GM18519 (cell line): ENCODE measurements around the gene ORM1.
"Not testable (repeated sequence)": the region's sequence is repeated elsewhere in the genome, so short reads cannot be mapped to it uniquely, and the experiment has no call there.

ENCODE experiments used
- ATAC-seq: cut with Tn5 transposase; IDR thresholded peaks from one replicate; pipeline ENCODE4 v1.9.1; 2021; ENCODE audit warnings: mild to moderate bottlenecking, moderate library complexity; ENCODE audit not compliant: unreplicated experiment, low FRiP score

The ORM1 gene

DNA sequence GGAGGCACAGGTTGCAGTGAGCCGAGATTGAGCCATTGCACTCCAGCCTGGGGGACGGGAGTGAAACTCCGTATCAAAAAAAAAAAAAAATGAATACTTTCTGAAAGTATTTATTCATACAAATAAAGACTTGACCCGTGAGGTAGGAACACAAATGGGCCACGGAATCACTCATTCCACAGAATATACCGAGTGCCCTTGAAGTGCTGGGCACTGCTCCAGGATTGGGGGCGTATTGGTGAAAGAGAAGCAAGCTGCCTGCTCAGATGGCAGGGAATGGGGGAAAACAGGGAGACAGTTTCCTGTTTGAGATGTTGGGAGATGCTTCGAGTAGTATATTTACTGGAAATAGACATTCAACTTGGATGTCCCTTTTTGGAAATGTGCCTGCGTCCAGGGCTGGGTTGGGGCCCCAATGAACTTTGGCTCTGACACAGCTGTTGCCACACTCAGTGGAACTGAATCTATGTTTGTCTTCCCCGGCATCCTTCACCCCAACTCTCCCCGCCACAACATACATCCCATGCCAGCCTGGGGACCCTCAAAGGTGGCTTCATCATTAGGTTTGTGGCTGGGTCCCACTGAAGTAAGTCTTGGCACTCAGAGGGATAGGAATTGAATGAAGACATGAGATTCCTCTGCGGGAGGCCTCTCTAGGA is 609 bp upstream of the ORM1 start:
- ATAC-seq = not testable (repeated sequence)

GRCh38 chr9:114323849-114324248 is 951 bp downstream of the ORM1 start:
- not testable (repeated sequence) for ATAC-seq

- ATAC-seq = no peak
These were observed 1.6 kb downstream of the ORM1 start for GRCh38 chr9:114324492-114324891.

DNA sequence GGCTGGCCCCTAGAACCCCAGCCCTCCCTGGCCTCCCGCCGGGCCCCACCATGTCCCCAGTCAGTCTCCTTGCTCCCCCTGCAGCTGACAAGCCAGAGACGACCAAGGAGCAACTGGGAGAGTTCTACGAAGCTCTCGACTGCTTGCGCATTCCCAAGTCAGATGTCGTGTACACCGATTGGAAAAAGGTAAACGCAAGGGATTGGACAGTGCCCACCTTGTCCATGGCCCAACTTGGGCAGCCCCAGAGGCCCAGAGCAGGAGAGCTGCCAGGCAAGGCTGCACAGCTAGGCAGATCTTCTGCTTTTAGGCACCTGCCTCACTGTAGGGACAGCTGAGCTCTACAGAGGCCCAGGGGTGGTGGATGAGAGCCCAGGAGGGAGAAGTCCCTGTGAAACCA is 2.1 kb downstream of the ORM1 start:
- not testable (repeated sequence) for ATAC-seq

GRCh38 chr9:114325684-114326254 is 2.9 kb downstream of the ORM1 start:
- not testable (repeated sequence) for ATAC-seq

DNA sequence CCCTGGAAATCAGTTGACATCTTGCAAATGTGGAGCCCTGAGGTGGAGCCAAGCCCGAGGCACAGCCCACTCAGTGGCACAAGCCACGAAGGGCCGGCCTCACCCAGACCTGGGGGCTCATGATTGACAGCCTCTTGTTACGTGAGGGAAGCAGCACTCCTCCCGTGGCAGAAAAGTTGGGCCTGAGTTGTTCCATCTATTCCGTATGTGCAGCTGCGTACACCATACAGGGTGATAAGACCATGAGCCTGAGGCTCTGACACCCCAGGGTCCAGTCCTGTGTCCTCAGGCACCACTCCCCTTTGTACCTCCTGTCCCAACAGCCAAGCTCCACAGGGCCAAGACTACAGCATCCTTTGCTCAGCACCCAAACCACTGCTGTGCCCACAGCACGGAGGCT is 4.9 kb downstream of the ORM1 start:
- ATAC-seq = no peak

DNA sequence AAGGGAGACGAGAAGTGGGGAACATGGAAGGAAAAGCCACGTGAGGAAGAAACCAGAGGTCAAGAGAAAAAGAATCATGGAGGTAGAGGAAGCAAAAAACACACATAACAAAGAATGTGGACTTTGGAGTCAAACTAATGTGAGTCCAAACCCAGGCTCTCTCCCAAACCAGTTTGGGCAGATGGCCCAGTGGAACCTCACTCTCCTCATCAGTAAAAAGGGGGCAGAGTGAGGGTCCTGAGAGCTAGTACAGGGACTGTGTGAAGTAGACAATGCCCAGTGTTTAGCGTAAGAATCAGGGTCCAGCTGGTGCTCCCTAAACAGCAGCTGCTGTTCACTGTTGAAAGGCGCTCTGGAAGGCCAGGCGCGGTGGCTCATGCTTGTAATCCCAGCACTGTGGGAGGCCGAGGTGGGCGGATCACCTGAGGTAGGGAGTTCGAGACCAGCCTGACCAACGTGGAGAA is 5.5 kb downstream of the ORM1 start:
- not testable (repeated sequence) for ATAC-seq

GRCh38 chr9:114328937-114329624 is 6.2 kb downstream of the ORM1 start:
- not testable (repeated sequence) for ATAC-seq

DNA sequence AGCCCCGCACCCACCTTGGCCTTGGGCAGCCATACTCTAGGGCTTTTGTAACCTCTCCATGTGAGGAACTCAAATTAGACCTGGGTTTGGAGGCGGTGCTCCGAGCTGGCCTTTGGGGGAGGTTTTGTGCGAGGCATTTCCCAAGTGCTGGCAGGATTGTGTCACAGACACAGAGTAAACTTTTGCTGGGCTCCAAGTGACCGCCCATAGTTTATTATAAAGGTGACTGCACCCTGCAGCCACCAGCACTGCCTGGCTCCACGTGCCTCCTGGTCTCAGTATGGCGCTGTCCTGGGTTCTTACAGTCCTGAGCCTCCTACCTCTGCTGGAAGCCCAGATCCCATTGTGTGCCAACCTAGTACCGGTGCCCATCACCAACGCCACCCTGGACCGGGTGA is 6.7 kb downstream of the ORM1 start, which contains the start of gene ORM2:
ORM2 (plus strand) TSS at position 245 of the 398 bp plus-strand sequence; CDS start at position 281, 36 bp downstream.
- ATAC-seq = not testable (repeated sequence)

DNA sequence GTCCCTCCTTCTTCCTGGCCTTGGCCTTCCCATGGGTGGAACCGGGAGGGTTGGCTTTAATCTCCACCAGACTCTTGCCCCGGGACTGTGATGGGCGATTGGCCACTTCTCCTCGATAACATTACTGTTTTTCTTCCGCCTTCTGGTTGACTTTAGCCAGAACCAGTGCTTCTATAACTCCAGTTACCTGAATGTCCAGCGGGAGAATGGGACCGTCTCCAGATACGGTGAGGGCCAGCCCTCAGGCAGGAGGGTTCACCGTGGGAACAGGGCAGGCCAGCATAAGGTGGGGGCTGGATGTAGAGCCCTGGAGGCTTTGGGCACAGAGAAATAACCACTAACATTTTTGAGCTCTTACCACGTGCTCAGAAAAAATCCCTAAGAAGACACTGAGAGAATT is 7.7 kb downstream of the ORM1 start:
- ATAC-seq = no peak

DNA sequence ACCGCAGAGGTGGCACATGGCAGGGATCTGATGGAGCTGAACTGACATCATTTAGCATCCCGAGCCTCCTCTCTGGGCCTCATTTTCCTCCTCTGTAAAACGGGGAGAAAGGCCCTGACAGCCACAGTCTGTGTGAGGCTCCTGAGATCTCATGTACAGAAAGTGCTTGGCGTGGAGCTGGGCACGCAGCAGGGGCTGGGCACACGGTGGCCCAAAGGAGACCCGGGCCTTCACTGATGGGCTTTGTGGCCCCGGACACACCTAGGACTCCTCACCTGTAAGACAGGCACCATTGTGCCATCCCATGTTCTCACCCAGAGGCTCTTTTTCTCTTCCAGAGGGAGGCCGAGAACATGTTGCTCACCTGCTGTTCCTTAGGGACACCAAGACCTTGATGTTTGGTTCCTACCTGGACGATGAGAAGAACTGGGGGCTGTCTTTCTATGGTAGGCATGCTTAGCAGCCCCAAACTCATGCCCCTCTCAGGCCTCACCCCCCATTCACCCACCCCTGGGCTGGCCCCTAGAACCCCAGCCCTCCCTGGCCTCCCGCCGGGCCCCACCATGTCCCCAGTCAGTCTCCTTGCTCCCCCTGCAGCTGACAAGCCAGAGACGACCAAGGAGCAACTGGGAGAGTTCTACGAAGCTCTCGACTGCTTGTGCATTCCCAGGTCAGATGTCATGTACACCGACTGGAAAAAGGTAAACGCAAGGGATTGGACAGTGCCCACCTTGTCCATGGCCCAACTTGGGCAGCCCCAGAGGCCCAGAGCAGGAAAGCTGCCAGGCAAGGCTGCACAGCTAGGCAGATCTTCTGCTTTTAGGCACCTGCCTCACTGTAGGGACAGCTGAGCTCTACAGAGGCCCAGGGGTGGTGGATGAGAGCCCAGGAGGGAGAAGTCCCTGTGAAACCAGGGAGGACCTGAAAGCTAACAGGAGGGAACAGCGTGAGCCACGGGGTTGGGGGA is 8.6 kb downstream of the ORM1 start:
- ATAC-seq = not testable (repeated sequence)

DNA sequence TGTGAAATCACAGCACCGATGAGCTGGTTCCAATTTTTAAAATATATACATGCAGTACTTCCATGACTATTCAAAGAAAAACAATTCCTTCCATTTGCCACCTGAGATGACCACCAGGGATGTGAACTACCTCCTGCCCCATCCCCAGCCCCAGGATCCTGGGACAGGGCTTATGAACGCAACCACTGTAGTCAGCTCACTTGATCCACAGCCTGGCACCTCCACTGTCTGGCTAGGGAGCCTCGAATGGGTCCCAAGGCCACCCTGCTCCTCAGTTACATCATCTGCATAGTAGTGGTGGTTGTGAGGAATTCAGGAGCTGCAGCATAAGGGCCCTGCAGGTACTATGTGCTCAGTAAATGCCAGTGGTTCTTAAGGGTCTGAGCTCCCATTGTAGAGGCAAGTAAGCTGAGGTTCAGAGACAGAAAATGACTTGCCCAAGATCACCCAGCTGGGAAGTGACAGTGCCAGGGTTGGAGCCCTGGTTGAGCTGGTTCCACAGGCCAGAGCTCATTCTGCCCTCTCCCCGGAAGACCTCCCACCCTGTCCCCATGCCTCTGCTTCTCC is 9.7 kb downstream of the ORM1 start:
- not testable (repeated sequence) for ATAC-seq

GRCh38 chr9:114333718-114334117 is 10.8 kb downstream of the ORM1 start:
- ATAC-seq = not testable (repeated sequence)

DNA sequence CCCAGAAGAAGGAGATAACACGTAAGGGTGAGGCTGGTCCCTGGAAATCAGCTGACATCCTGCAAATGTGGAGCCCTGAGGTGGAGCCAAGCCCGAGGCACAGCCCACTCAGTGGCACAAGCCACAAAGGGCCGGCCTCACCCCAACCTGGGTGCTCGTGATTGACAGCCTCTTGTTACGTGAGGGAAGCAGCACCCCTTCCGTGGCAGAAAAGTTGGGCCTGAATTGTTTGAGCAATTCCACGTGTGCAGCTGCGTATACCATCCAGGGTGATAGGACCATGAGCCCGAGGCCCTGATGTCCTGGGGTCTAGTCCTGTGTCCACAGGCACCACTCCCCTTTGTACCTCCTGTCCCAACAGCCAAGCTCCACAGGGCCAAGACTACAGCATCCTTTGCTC is 11.6 kb downstream of the ORM1 start:
- no peak for ATAC-seq

DNA sequence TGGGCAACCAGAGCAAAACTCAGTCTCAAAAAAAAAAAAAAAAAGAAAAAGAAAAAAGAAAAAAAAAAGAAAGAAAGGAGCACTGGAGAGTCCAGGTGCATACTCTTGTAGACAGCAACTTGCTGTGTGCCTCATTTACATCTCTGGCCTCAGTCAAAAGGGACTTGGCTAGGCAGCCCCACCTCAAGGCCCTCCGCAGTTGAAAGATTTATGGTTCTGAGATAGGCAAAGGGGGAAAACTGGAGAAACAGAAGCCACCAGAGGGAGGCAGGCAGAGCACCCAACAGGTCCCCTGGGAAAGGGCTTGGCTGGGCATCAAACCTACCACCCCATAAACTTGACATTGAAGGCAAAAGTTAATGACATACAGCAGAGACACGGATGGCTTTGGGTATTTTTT is 12.8 kb downstream of the ORM1 start:
- no peak for ATAC-seq

DNA sequence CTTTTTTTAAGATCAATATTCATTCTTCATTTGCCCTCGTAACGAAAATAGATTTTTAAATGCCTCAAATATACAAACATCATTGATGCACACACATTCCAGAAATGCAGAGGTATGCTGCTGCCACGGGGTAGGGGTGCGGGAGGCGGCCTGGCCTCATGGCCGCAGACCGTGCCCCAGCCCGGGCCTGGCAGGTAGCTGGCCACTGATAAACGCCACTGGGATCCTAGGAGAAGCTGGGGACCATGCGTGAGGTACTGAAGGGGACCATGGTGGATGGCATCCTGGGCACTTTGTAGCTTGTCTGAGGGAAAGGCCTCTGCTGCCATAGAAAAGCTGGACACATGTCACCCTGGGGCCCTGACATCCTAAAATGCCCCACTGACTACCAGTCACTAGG is 13.3 kb downstream of the ORM1 start:
- no peak for ATAC-seq

- no peak for ATAC-seq
These were observed 13.9 kb downstream of the ORM1 start for GRCh38 chr9:114336699-114337395.

DNA sequence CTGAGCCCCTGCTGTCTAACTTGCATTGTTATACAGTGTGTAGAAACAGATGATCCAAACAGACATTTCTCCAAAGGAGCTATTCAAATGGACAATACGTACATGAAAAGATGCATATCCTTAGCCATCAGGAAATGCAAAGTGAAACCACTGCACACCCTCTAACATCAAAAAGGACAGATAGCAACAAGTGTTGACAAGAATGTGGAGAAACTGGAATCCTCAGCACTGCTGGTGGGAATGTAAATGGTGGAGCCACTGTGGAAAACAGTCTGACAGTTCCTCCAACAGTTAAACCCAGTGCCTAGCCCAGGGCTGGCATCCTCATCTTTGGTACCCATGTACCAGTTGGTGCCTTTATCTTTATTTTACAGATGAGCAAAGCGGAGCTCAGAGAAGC is 15.3 kb downstream of the ORM1 start:
- ATAC-seq = no peak

- ATAC-seq = no peak
These were observed 16.4 kb downstream of the ORM1 start for GRCh38 chr9:114339130-114339908.
